ENCODE data around the gene ZNF148.

The ZNF148 gene

GRCh38 chr3:125280668-125281361, 94.3 kb downstream of the ZNF148 start:
- peak; percentile 97 for DNase-seq (ENCODE audit: low spot score)

DNA sequence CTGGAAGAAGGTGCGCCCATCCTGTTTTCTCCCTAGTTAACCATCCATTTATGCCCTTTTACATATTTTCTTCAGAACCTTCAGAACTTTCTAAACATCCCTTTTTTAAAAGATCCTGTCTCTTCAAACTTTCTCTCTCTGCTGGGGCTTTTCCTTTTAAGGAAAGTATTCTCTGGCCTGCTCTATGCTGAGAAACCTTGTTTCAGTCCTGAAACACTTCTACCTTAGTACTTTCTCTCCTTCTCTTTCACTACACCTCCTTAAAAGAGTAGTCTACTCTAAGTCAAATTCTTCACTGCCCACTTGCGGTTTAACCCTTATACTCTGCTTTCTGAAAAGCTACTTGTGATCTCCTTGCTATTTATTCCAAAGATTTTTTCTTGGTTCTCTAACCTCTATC, 97.0 kb downstream of the ZNF148 start:
- no peak for DNase-seq (ENCODE audit: low spot score)

- no peak for DNase-seq (ENCODE audit: low spot score)
These were observed 104.0 kb downstream of the ZNF148 start for GRCh38 chr3:125271127-125271526.

GRCh38 chr3:125267460-125267859, 107.7 kb downstream of the ZNF148 start:
- DNase-seq (ENCODE audit: low spot score): no peak

DNA sequence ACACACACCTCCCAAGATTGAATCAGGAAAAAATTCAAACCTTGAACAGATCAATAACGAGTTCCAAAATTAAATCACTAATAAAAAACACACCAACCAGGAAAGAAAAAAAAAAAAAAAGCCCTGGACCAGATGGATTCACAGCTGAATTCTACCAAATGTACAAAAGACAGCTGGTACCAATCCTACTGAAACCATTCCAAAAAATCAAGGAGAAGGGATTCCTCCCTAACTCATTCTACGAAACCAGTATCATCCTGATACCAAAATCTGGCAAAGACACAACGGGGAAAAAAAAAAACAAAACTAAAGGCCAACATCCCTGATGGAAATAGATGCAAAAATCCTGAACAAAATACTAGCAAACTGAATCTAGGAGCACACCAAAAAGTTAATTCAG, 108.2 kb downstream of the ZNF148 start:
- DNase-seq (ENCODE audit: low spot score): no peak

GRCh38 chr3:125262161-125262560, 113.0 kb downstream of the ZNF148 start:
- DNase-seq (ENCODE audit: low spot score): no peak

GRCh38 chr3:125261031-125261430, 114.1 kb downstream of the ZNF148 start:
- DNase-seq (ENCODE audit: low spot score): no peak

- no peak for DNase-seq (ENCODE audit: low spot score)
These were observed 115.0 kb downstream of the ZNF148 start for GRCh38 chr3:125260158-125260557.

DNA sequence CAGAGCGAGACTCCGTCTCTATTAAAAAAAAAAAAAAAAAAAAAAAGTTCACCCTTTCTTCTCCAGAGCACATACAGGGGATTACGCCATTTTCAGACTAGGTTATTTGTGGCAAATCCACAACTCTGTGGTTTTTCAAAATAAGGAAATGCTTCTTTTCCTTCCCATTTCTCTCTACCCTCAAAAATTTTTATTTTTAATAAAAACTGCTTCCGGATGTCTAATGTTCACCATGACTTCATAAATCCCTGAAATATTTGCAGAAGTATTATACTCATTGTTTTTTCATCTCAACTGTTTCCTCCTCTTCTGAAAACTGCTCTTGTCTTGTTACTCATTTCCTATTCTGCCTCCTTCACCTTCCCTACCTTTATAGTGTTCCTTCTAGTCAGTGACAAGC, 117.6 kb downstream of the ZNF148 start:
- DNase-seq (ENCODE audit: low spot score): no peak

GRCh38 chr3:125256675-125257074, 118.5 kb downstream of the ZNF148 start:
- DNase-seq (ENCODE audit: low spot score): no peak

GRCh38 chr3:125250973-125251372, 124.2 kb downstream of the ZNF148 start:
- DNase-seq (ENCODE audit: low spot score): no peak

- no peak for DNase-seq (ENCODE audit: low spot score)
These were observed 128.9 kb downstream of the ZNF148 start for GRCh38 chr3:125246237-125246636.

- DNase-seq (ENCODE audit: low spot score): no peak
These were observed 129.6 kb downstream of the ZNF148 start for GRCh38 chr3:125245521-125245920.

DNA sequence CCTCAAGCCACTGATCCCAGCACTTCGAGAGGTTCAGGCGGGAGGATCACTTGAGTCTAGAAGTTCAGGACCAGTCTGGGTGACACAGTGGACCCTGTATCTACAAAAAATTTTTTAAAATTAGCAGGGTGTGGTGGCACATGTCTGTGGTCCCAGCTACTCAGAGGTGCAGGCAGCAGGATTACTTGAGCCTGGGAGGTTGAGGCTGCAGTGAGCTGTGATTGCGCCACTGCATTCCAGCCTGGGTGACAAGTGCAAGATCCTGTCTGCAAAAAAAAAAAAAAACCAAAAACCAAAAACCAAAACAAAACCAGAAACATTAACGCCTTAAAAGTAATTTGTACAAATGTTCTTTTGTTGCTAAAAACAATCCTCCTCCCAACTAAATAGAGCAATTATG, 134.6 kb downstream of the ZNF148 start:
- DNase-seq (ENCODE audit: low spot score): no peak

- DNase-seq (ENCODE audit: low spot score): no peak
These were observed 135.9 kb downstream of the ZNF148 start for GRCh38 chr3:125239266-125239665.

DNA sequence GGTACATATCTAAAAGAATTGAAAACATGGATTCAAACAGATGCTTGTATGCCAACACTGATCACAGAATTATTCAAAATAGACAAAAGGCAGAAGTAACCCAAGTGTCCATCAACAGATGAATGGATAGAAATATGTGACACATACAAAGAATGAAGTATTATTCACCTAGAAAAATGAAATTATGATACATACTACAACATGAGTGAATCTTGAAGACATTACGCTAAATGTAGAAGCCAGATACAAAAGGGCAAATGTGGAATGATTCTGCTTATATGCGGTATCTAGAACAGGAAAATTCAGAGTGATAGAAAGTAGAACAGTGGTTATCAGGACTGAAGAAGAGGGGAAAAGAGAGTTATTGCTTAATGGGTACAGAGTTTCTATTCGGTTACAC, 136.4 kb downstream of the ZNF148 start:
- no peak for DNase-seq (ENCODE audit: low spot score)

DNA sequence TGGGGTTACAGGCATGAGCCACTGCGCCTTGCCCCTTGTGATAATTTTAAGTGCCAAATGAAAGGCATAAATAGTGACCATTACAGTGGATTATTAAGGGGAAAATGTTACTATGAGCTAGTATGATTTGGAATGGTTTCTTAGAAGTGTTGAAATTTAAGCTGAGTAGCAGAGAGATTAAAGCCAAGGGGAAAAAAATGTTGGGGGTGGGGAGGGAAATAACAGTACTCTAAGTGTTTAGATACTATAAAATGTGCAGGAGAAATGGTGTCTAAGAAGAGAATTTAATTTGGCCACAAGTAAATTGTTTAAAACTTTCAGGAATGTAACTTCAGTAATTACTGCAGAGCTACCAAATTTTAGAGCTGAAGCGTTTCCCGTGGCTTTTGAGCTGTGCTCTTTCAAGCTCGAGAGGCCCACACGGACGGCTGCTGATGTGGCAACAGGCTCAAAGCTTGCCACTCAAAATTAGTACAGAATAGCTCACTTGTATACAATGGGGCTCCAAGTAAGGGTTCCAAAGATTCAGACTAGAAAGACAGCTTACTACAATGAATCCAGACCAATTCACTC, 138.7 kb downstream of the ZNF148 start:
- no peak for DNase-seq (ENCODE audit: low spot score)

GRCh38 chr3:125234831-125235230, 140.3 kb downstream of the ZNF148 start:
- DNase-seq (ENCODE audit: low spot score): no peak

DNA sequence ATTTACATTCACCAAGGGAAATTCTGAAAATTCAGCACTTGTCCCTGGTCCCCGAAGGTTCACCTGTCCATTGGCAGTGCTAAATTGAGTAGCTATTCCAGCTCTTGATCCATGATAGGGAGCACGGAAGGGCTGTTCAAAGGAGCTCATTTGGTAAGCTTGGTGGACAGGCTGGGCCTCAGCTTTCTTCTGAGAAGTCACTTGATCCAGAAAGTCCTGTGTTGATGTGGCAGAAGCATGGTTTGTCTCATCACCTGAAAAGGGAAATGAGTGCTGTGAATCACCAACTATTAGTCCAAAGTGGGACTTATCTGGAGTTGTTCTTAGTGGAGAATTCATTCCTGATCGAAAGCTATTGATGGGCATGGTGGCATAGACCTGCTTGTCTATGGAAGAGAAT, 142.7 kb downstream of the ZNF148 start:
- no peak for DNase-seq (ENCODE audit: low spot score)

DNA sequence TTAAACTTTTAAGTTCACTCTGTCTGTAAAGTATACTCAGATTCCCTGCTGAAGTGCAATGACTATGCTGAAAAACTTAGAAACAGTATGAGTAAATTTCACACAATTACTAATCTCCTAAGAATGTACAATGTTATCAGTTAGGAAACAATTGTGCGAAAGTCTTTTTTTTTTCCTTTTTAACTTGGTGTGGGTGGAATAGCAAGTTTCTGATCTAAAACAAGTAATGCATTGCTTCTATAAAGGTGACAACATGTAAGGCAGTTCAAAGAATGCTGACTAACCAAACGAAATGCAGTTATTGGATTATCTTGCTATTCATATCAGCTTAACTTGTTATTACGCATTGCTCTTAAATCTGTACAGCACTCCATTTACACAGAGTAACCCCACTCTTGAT, 143.2 kb downstream of the ZNF148 start:
- DNase-seq (ENCODE audit: low spot score): no peak

- DNase-seq (ENCODE audit: low spot score): no peak
These were observed 145.4 kb downstream of the ZNF148 start for GRCh38 chr3:125229707-125230106.

DNA sequence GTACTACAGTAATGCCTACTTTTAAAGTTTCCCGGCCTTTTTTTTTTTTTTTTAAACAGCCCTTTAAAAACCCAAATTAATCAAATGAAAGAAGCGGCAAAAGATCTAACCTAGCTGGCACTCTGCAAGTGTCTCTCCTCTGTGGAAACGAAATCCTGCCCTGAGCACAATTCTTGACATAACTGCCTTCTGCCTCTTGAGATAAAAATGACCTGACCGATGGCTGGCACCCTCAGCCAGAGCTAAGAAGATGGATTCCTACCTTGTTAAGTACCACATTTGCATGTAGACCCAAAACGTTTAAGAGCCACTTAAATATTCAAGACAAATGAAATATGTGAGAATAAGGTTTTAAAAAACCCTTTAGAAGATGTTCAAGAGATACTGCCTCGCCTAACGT, 146.0 kb downstream of the ZNF148 start:
- DNase-seq (ENCODE audit: low spot score): no peak

DNA sequence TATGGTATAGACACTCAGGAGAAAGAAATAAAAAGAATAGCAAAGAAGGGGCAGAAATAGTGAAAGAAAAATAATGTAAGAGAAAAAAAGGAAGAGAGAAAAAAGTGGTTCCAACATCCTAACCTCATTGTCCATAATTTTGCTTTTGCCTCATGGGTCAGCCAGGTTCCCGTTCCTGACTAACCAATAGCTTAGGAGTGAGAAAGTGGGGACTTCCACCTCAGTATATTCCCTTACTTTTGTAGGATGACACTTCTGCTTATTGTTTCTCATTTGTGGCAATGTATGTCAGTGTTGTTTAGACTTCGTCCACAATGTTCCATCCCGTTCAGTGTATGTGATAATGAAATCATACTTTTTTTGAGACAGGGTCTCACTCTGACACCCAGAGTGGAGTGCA, 153.3 kb downstream of the ZNF148 start:
- DNase-seq (ENCODE audit: low spot score): no peak

DNA sequence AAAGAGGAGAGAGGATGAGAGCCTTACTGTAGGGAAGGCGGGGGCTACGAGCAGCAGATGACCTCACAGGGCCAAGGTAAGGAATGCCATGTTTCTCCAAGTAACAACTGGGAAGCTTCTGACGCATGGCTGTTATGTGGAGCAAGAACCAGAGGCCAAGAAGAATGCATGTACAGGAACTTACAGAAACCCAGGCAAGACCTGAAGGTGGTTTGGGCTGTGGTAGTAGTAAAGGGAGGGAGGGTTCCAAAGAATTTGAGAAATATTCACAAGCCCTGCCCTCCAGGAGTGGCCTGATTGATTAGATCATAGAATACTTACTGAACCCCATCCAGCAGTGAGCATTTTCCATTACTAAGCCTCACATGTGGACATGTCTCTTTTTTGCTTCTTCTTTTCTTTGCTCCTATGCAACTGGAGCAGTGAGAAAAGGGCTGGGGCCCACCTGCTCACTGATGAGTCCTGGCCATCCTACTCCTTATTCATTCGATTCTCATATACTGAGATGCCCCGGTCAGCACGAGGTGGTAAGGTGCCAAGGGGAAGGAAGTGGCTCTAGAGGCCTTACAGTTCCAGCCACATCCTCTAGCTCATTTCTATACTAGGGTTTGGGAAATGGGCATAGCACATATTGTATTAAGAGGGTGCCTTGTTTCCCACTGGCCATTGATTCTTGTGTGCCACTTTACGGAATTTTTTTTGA, 154.2 kb downstream of the ZNF148 start:
- DNase-seq (ENCODE audit: low spot score): no peak

Measured in pons (tissue), 1 donor.